RKO (cell line): ENCODE measurements around the gene NIPA2.
"Not testable (repeated sequence)": the region's sequence is repeated elsewhere in the genome, so short reads cannot be mapped to it uniquely, and the experiment has no call there.

Experiments used
- DNase-seq: peaks from one replicate; pipeline ENCODE4 v3.0.0-alpha.2; 2016; ENCODE audit warnings: low spot score

NIPA2 gene

GRCh38 chr15:22838292-22839042 is at the start of gene NIPA2:
Gene NIPA2, plus strand, starts transcription at chr15:22838666. Its CDS starts 13,066 bp downstream, at chr15:22851732.
- peak; percentile 98 for DNase-seq

GRCh38 chr15:22794063-22794462 is 44.4 kb upstream of the NIPA2 start:
- no peak for DNase-seq

GRCh38 chr15:22794621-22795167 is 43.8 kb upstream of the NIPA2 start:
- DNase-seq = no peak

GRCh38 chr15:22795206-22796063 is 43.0 kb upstream of the NIPA2 start:
- no peak for DNase-seq

GRCh38 chr15:22796079-22796478 is 42.4 kb upstream of the NIPA2 start:
- DNase-seq = no peak

- no peak for DNase-seq
Observed at GRCh38 chr15:22799902-22800301, 38.6 kb upstream of the NIPA2 start.

GRCh38 chr15:22803006-22803405 is 35.5 kb upstream of the NIPA2 start:
- not testable (repeated sequence) for DNase-seq

- DNase-seq = no peak
Observed at GRCh38 chr15:22806156-22806555, 32.3 kb upstream of the NIPA2 start.

- DNase-seq = no peak
Observed at GRCh38 chr15:22806664-22807063, 31.8 kb upstream of the NIPA2 start.

- not testable (repeated sequence) for DNase-seq
Observed at GRCh38 chr15:22807831-22808230, 30.6 kb upstream of the NIPA2 start.

GRCh38 chr15:22808240-22808639 is 30.2 kb upstream of the NIPA2 start:
- DNase-seq = no peak

GRCh38 chr15:22808761-22809280 is 29.6 kb upstream of the NIPA2 start:
- no peak for DNase-seq

GRCh38 chr15:22810033-22810852 is 28.2 kb upstream of the NIPA2 start:
- no peak for DNase-seq

GRCh38 chr15:22810853-22811338 is 27.6 kb upstream of the NIPA2 start:
- DNase-seq = no peak

GRCh38 chr15:22811640-22812039 is 26.8 kb upstream of the NIPA2 start:
- no peak for DNase-seq

GRCh38 chr15:22813844-22814243 is 24.6 kb upstream of the NIPA2 start:
- no peak for DNase-seq

GRCh38 chr15:22815766-22816165 is 22.7 kb upstream of the NIPA2 start:
- no peak for DNase-seq

- DNase-seq = no peak
Observed at GRCh38 chr15:22819651-22820050, 18.8 kb upstream of the NIPA2 start.

GRCh38 chr15:22823495-22824128 is 14.9 kb upstream of the NIPA2 start:
- DNase-seq = no peak

- DNase-seq = no peak
Observed at GRCh38 chr15:22827125-22827524, 11.3 kb upstream of the NIPA2 start.

- DNase-seq = peak; percentile 41
Observed at GRCh38 chr15:22831473-22831872, 7.0 kb upstream of the NIPA2 start.
